Epithelial cell of proximal tubule (primary cell): ENCODE results near the gene GRWD1. TPM values are rescaled to one million over a fixed set of nuclear protein-coding genes. Genes with fewer than 3 reads are reported as not detected.

ENCODE experiments used
- DNase-seq: peaks from one replicate; pipeline ENCODE4 v3.0.0-alpha.2; 2011; ENCODE audit warnings: low read depth
- H3K4me3 ChIP-seq: 2 replicates; pipeline ENCODE4 v1.5.1; 2011; ENCODE audit warnings: low read depth, mild to moderate bottlenecking, low read length
- CTCF ChIP-seq: conservative IDR thresholded peaks from 2 replicates; pipeline ENCODE4 v1.5.1; 2012; ENCODE audit warnings: low read depth, mild to moderate bottlenecking, low read length
- total RNA-seq: library from RNA; depleted of rRNA; stranded (reverse); fragments of >200 nt; gene quantifications from 2 replicates; pipeline ENCODE4 v1.2.3, GENCODE V29; 2015

GRWD1 gene
- total RNA-seq, 1 donor from 2014 or later = 51.2 TPM

- no peak for DNase-seq
- H3K4me3 ChIP-seq = no peak overlapping the region
These were observed 17.1 kb upstream of the GRWD1 start for GRCh38 chr19:48428670-48429069.

DNA sequence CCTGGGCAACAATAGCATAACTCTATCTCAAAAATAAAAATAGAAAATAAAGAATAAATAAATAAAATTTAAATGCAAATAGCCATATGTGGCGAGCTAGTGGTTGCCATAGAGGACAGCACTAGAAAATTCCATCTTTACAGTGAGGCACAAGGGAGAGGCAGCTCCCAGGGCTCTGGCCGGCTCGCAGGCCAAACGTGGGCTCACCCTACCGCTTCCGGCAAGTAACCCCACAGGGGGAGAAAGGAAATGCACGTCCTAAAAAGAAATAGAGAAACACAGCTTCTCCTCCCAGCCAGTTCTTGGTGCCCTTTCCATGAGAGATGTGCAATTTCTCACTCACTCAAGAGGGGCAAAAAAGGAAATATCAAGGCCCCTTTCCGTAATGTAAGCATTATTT is 12.4 kb upstream of the GRWD1 start:
- TF ChIP-seq CTCF = no peak
- DNase-seq = no peak
- no peak overlapping the region for H3K4me3 ChIP-seq

More at GRCh38 chr19:48428670-48429069, 17.1 kb upstream of the GRWD1 start:
- TF ChIP-seq CTCF = no peak

DNA sequence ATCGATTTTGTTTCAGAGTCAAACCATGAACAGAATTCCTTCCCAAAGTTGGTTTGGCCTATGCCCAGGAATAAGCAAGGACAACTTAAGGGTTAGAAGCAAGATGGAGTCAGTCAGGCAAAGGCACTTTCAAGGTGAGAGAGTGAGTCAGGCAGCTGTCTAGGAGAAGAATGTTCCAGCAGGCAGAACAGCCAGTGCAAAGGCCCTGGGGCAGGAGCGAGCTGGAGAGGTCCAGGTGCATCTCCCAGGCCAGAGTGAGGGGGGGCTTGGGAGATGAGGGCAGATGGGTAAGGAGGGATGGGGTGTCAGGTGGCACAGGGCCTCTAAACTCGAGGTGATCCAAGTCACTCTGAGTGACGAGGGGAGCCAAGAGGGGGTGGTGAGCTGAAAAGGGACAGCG is 9.2 kb upstream of the GRWD1 start:
- DNase-seq = no peak
- H3K4me3 ChIP-seq = no peak overlapping the region
- TF ChIP-seq CTCF = no peak

DNA sequence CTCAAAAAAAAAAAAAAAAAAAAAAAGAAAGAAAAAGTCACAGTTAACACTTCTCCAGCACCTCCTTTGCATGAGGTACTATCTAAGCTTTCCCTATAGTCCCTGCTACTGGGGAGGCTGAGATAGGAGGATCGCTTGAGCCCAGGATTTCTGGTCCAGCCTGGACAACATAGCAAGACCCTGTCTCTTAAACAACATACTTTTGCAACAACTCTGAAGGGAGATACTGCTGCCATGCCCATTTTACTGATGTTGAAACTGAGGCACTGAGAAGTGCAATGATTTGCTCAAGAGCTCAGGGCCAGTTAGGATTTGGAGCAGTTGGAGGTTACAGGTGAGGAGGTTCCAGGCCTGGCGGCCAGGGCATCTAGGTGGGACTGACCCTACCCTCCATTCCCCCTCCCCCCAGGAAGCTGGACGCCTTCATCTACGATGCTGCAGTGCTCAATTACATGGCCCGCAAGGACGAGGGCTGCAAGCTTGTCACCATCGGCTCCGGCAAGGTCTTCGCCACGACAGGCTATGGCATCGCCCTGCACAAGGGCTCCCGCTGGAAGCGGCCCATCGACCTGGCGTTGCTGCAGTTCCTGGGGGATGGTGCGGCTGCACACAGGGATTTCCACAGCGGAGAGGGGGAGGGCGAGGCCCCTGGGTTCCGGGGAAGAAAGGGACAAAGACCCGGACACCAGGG is 4.3 kb upstream of the GRWD1 start:
- no peak overlapping the region for H3K4me3 ChIP-seq
- DNase-seq = no peak
- no peak for TF ChIP-seq CTCF

- DNase-seq = no peak
- no peak overlapping the region for H3K4me3 ChIP-seq
- no peak for TF ChIP-seq CTCF
These were observed 3.4 kb upstream of the GRWD1 start for GRCh38 chr19:48442116-48443035.

- no peak for DNase-seq
- no peak for TF ChIP-seq CTCF
- H3K4me3 ChIP-seq = peak overlapping the region; percentile 11
These were observed 2.5 kb upstream of the GRWD1 start for GRCh38 chr19:48443256-48443655.
